HG03558 (cell line): ENCODE data around the gene ABHD5.

Source experiments
- ATAC-seq: cut with Tn5 transposase; IDR thresholded peaks from one replicate; pipeline ENCODE4 v1.9.1; 2021; ENCODE audit warnings: moderate number of reproducible peaks; ENCODE audit not compliant: unreplicated experiment; ENCODE audit errors: extremely low read depth

Gene ABHD5

DNA sequence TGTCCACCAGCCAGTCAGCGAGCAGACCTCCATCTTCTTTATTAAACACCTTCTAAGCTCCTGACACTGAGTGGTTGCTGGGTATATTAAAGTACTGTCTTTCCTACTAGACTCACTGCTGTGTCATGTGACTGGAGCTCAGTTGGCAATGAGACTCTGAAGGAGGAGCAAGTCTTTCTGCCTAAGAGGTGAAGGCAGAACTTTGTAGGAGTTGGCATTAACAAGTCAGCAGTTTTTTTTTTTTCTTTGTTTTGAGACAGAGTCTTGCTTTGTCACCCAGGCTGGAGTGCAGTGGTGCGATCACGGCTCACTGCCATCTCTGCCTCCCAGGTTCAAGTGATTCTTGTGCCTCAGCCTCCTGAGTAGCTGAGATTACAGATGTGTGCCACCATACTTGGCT lies 62.2 kb downstream of the ABHD5 start:
- ATAC-seq = no peak

DNA sequence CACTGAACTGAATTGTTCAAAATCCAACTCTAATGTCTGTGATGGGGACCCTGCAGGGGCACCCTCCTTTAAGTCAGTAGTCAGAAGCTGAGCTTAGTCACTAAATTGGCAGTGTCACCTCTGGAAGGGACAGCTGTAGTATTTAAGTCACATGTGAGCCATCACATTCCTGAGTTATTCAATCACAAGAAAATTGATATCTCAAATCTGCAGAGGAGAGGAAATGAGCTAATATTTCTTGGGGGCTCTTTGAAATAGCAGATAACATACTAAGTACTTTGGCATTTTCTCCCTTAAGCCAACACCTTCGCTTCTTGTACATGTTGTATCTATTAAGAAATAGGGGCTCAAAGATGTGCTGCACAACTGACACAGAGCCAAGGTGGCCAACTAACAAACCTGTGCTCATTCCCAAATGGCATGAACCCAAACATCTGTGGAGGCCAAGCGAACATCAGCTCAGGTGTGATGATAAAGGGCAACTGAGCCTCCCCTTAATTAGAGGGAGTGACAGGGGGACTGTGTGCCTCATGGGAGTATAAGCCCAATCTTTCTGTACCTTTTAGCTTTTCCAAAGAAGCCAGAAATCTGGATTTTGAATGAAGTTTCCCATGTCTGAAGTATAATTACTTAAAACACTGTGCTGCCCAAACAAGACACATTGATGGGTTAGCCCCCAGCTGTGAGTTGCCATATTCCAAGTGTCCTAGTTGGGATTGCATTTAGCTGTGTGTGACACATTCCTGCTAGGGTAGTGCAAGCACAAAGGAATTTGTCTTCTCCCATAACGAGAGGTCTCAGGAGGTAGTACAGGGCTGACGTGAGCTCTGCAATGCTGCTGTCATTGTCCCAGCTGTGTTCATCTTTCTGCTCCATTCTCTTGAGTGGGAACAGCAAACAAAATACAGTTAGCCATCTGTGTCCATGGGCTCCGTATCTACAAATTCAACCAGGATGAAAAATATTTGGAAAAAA lies 63.3 kb downstream of the ABHD5 start:
- ATAC-seq = no peak

DNA sequence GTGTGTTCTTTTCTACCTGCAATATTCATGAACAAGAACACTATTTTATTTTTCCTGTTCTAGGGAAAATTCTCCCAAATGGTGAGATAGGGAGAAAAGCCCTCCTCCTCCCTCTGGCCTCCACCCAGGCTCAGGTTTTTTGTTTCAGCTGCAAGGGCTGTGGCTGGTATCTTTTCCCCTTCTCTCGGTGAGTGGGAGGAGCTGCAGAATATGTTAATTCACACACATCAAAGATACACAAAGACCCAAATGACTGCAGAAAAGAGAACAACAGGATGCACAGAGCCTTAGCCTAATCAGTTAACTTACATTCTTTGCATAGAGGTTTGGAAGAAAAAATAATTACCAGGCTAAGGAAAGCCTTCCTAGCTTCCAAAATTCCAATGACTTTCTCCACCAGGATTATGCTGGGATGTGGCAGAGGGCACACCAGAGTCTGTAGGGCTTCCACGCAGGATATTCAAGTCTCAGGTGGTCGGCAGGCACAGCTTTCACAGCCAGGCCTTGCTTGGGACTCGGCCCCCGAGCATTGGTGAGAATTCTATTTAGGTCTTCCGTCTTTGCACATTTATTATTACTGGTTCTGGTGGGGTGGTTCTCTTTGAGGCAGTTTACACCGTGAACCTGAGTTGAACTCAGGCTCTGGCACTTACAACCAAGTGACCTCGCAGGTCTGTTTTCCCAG lies 64.9 kb downstream of the ABHD5 start:
- no peak for ATAC-seq

DNA sequence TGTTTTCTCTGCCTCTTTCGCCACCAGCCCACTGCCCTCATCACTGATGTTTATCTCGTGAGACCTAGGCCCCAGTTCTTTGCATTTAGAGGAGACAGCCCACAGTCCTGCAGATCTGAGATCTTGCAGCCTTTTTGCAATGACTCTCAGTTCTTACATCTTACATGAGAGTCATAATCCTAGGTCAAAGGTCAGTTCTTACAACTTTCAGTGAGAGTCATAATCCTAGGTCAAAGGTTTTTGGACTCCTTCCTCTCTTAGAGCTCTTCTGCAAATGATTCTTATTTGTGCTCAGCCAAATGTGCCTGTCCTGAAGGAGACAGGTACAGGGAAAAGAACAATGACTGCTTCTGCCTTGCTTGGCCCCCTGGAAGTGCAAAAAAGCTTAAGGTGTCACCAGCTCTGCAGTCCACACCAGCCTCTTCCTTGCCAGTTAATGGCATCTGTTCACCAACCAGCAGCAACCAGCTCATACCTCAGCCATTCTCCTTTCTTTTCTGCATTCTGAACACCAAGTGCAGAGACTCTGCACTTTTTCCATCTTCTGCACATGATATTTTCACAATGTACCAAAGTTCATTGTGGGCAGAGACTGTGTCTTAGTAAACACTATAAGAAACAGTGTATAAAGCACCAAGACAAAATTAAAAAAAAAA lies 67.1 kb downstream of the ABHD5 start:
- no peak for ATAC-seq

DNA sequence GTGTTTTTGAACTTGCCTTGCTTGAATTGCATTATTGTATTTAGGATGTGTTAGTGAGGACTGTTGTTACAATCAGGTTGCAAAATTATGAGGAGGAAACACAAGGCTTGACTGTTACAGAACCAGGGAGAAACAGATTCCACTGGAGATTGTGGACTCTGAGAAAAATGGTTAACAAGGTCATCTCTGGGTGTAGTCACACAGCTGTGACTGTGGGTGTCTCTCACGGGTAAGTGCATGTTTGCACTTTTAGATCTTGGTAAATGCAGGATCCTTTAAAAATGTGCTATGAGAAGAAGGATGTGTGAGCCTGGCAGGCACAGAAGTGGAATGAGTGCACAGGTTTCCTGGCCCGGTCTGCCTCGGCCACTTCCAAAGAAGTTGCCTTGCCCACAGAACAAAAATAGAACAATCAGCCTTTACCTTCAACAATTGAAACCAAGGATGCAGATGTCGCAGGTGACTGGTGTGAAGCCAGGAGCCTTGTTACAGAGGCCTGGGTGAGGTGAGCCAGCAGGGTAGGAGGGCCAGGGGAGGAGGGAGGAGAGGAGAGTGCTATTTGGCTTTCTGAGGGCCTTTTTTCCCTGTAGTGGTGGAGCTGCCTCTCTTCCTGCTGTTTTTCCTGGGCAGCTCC lies 68.0 kb downstream of the ABHD5 start:
- no peak for ATAC-seq

DNA sequence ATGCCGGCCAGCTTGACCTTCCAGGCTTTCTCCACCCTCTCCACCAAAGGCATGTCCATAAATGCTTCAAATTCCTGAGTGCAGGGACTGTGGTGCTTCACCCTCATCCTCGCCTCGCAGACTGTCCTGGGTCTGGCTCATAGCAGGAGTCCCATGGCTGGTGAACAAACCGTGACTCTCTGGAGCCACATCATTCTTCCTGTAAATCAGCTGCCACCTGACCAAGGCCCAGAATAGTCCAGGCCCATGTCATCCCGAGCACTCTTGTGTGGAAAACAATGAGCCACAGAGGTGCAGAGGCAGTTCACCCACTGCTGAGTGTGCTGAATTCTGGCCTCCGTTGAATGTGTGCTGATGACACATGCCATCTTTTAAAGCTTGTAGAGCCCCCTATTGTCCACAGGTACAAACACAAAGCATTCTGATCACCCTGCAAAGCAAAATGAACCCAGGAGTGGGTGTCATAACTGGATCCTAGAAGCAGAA lies 68.6 kb downstream of the ABHD5 start:
- no peak for ATAC-seq

DNA sequence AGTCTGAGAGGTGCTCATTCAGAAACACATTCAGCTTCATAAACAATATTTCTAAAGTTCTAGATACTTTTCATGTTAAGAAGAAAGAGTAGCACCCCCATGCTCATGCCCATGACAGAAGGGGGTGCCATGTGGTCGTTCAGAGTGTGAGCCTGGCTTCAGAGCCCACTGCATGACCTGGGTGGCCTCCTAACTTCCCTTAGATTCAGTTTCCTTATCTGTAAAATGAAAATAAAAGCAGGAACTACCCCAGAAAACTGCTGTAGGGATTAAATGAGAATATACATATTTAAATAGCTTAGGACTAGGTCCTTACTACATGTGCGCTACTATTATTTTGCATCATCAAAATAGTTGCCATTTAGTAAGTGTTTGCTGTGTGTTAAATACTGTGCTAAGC lies 69.2 kb downstream of the ABHD5 start:
- ATAC-seq = no peak

DNA sequence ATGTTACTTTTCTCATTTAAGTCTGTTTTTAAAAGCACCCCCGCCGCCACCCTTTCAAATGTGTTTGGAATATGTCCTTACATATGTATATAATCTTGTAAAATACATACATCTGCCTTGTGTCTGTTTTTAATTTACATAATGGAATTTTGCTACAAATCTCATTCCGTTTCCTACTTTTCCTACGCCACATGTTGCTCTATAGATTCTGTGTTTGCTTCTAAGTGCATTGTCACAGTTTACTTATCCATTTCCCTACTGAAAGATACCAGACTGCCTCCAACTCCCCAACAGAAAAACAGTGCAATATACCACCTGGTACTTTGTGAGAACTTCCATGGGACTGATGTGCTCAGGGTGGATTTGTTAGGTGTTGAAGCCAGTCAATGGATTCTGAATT lies 70.2 kb downstream of the ABHD5 start:
- no peak for ATAC-seq

DNA sequence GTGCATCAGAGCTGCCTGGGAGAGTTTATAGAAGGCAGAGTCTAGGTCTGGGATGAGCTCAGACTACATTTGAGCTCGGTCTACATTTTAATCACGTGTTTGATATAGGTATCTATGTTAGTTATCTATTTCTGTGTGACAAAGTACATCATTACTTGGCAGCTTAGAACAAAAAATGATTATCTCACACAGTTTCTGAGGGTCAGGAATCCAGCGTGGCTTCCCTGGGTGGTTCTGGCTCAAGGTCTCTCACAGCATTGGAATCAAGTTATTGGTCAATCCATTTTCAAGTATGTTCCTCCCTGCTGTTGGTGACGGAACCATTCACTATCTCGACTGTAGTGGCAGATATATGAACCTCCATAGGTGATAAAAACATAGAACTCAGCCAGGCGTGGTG lies 71.7 kb downstream of the ABHD5 start:
- ATAC-seq = no peak

DNA sequence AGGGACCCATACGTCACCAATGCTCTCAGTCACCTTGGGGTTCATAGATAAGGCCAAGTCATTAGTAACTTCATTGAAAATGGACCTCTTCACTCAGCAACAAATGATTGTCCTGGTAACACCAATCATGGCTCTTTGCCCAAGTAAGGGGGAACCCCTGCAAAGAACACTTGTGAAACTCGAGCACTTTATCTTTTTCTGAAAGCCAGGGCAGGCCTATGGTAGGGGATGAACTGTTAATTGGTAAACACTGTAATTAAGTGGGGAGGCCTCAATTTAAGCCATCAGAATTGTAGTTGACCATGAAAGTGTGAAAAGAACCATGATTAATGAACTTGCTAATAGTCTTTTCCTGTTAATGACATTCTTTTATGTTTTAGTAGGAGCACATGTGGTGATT lies 73.3 kb downstream of the ABHD5 start:
- ATAC-seq = no peak

DNA sequence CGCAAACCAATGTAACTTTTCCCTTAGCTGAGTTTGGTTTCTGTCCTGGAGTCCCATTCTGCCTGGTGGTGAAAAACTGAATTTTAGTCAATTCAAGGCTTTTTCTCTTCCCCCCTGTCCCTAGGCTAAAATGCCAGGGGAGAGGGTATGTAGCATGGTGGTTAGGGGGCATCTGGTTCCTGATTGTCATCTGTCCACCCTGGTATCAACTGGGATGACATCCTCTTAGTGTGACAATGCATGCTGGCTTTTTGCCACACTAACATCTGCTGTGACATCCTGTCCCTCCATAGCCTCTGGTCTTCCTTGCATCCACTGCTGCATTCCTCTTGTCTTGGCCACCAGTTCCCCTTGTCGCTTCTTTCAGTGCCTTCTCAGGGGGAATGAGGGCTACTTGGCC lies 73.7 kb downstream of the ABHD5 start:
- ATAC-seq = no peak

DNA sequence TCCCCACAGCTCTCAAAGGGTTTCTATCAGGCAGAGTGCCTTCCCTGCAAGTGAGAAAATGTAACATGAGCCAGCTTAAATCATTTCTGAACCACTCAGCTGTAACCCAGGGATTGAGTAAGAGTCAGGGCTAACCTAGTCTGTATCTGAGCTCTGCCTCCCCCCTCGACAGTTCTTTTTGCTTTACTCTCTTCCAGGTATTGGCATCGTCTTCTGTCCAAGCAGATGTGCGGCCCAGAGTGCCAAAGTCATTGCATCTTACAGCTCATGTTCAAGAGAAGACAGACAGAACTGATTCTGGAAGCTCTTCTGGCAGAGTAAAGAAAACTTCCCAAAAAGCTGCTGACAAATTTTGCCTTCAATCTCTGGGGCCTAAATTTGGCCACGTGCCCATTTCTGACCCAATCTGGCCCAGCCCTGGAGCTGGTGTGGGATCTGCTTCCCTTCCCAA lies 74.8 kb downstream of the ABHD5 start:
- no peak for ATAC-seq

DNA sequence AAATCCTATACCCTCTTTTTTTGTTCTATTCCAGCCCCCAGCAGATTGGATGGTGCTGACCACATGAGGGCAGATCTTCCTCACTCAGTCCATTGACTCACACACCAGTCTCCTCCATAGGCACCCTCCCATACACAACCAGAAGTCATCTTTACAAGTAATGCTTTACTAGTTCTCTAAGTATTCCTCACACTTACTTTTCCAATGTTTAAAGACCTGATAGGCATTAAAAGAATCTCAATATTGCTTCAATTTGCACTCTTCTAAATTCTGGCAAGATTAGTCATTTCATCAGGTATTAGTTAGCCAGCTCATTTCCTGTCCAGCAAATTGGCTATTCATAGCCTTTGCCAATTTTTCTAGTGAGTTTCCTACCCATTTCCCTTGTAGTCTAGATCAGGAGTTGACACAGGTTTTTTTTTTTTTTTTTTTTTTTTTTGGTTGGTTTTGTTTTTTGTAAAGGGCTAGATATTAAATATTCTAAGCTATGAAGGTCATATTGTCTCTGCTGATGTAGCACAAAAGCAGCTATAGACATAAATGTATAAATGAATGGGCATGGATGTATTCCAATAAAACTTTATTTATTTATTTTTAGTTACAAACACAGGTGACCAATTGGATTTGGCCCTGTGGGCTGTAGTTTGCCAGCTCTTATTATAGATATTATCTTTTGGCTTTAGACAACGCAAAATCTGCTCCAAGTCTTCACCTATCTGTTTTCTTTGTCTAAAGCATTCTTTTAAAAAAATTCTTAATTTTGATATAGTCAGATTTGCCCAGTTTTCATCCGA lies 76.1 kb downstream of the ABHD5 start:
- no peak for ATAC-seq

DNA sequence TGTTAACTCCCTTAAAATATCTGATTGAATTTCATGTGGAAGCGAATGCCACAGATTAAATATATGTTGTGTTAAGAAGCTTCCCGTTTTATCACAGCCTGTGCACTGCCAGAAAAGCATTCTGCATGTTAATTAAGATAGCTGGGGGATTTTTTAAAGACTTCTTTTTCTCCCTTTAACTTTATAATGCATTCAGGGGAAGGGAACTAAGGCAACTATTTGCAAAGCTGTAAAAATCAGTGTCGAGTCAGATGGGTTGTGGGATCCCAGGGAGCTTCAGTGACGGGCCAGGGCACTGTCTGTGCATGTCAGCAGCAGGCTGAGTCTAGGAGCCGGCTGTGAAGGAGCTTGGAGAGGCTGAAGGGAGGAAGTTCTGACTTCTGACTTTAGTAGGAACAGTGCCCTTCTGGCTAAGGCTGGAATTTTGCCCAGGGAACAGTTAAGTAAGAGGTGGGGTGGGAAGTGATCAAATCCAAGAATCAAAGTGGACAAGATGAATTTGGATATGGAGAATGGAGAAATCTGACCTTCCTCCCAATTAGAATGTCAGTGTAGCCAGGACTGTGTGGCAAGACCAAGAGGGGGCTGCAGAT lies 77.7 kb downstream of the ABHD5 start:
- no peak for ATAC-seq

DNA sequence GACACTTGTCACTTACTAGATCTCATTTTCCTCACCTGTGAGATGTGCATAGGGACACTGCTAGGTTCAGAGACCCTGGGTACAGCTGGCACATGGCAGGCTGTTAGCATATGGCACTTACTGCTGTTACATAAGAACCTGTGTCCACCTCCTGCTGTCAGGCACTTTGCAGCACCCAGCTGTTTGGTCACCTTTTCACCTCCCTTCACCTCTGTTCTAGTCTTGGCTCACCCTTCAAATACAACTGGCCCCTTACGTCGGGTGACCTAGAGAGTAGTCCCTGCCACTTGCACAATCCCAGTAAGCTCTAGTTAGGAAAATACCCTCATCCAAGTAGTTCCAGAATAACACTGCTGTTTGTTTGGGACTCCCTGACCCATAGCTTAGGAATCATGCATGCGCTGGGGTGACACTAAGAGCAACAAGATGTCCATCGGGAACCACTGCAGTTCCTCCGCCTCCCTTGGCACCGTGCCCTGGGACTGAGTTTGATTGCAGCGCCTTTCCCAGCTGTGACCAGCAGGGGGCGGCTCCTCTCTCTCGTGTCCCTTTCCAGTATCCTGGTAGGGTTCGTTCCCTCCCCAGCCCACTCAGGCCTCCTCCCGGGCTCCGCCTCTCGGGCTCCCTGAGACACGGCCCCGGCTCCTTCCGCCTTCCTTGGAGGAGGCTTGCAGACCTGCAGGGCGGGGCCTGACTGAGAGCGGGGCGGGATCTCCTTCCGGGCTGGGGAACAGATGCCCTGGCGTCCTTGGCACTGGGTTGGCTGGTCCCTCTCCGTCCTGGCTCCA lies 78.6 kb downstream of the ABHD5 start:
- no peak for ATAC-seq

DNA sequence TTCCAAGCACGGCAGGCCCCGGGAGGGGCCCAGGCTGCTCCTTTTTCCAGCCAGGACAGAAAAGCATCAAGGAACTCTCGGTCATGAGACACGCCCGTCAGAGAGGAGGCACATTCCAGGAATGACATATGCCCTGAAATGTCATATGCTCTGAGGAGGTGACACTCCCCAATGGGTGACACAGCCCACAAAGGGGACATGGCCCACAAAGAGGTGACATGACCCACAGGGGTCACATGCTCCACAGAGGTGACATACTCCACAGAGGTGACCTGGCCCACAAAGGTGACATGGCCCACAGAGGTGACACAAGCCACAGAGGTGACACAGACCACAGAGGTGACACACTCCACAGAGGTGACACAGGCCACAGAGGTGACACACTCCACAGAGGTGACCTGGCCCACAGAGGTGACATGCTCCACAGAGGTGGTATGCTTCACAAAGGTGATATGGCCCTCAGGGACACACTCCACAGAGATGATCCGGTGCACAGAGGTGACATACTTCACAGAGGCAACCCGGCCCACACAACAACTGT lies 79.2 kb downstream of the ABHD5 start:
- ATAC-seq = no peak

DNA sequence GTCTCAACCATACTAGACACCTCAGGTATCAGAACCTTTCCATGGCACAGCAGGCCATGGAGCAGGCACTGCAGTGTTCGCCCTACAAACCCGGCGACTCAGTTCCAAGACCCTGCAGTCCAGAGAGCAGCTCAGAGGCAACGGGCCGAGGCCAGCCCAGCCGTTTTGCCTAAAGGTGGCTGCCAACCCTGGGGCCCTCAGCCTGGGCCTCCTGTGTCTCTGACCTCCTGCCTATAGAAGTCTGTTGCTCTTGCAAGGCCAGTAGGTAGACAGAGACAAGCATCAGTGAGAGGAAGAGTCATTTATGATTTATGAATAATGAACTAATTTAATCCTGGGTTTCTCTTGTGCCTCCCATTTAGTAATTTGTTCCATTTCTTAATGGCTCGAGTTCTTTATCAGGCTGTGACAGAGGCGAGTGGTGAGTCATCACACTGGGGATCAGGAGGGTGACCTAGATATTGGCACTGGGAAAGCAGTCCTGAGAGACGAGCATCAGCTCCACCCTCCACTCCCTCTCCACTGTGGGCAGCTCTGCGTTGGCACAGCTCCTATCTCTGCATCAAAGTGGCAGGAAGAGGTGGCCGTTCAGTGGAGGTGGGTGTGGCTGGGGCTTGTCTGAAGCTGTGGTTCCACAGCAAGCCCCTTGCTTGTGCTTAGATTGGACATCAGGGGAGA lies 79.8 kb downstream of the ABHD5 start:
- ATAC-seq = no peak

DNA sequence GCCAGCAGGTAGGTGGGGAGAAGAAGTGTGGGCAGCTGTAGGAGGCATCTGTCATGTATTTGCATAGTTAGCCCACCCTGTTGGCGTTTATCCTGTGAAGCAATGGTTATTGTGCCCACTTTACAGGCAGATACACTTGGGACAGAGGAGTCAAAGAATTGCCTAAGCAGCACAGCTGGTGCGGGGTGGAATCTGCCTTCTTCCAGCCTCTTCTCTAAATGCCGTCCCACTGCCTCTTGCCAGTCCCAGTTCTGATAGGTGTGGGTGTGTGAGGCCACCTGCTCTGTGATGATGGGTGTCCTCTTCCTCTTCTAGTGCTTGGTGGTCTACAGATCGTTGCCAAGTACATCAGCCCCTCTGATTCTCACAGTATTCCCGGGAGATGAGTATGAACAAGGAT lies 80.9 kb downstream of the ABHD5 start:
- ATAC-seq = no peak
